AG04450 (cell line): ENCODE measurements around the gene PBX1. TPM values are rescaled to one million over a fixed set of nuclear protein-coding genes. Genes with fewer than 3 reads are reported as not detected.

Experiments
- CTCF ChIA-PET: fragments of 300-600, 350-600 bp; formaldehyde crosslinking; extraction: SDS; loops from one replicate; lab custom pipeline; 2022; ENCODE audit warnings: antibody characterized with exemption, inconsistent platforms; lab: Charles Lee
- POLR2A ChIA-PET: fragments of 350-600 bp; formaldehyde crosslinking; extraction: SDS; loops from one replicate; lab custom pipeline; 2021; ENCODE audit warnings: antibody characterized with exemption, inconsistent platforms; lab: Yijun Ruan, JAX
- DNase-seq: peaks from one replicate; pipeline ENCODE4 v3.0.0-alpha.2; 2011; ENCODE audit warnings: low read depth, low spot score
- H3K27ac ChIP-seq: one replicate; pipeline ENCODE4 v1.5.1; 2012; ENCODE audit warnings: low read depth, low read length, control low read depth
- H3K27me3 ChIP-seq: one replicate; pipeline ENCODE4 v1.6.0; 2012; ENCODE audit warnings: low read length; ENCODE audit not compliant: control insufficient read depth, insufficient read depth
- H3K4me3 ChIP-seq: 2 replicates; pipeline ENCODE4 v1.5.1; 2011; ENCODE audit warnings: mild to moderate bottlenecking, low read depth, low read length, control low read depth
- H3K9me3 ChIP-seq: 2 replicates; pipeline ENCODE4 v1.5.1; 2012; ENCODE audit warnings: low read length; ENCODE audit not compliant: control insufficient read depth, insufficient read depth
- polyA plus RNA-seq: library from polyadenylated mRNA; depleted of rRNA; stranded (reverse); fragments of >200 nt; gene quantifications from 2 replicates; pipeline ENCODE4 v1.2.3, GENCODE V29; 2011
- TF ChIP-seq, protein P1 (sequence below): IDR thresholded peaks from 2 replicates; pipeline ENCODE4 v1.5.1; 2011; ENCODE audit warnings: low read depth, low read length, control low read depth, inconsistent platforms

The PBX1 gene
- polyA plus RNA-seq, 1 experiment, result 49.9 TPM

- Histone ChIP-seq H3K27me3 (peaks cover 14% of the 10 kb centered on the region), H3K27ac (no peak overlapping the region), H3K9me3 (no peaks in the 10 kb centered on the region), H3K4me3 (no peak overlapping the region)
- POLR2A ChIA-PET, result no interaction called here
- TF ChIP-seq, protein P1, sequence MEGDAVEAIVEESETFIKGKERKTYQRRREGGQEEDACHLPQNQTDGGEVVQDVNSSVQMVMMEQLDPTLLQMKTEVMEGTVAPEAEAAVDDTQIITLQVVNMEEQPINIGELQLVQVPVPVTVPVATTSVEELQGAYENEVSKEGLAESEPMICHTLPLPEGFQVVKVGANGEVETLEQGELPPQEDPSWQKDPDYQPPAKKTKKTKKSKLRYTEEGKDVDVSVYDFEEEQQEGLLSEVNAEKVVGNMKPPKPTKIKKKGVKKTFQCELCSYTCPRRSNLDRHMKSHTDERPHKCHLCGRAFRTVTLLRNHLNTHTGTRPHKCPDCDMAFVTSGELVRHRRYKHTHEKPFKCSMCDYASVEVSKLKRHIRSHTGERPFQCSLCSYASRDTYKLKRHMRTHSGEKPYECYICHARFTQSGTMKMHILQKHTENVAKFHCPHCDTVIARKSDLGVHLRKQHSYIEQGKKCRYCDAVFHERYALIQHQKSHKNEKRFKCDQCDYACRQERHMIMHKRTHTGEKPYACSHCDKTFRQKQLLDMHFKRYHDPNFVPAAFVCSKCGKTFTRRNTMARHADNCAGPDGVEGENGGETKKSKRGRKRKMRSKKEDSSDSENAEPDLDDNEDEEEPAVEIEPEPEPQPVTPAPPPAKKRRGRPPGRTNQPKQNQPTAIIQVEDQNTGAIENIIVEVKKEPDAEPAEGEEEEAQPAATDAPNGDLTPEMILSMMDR, result no peak
- CTCF ChIA-PET, result no interaction called here
- no peak for DNase-seq
Measured at GRCh38 chr1:164515711-164516331, 43.2 kb upstream of the PBX1 start.

DNA sequence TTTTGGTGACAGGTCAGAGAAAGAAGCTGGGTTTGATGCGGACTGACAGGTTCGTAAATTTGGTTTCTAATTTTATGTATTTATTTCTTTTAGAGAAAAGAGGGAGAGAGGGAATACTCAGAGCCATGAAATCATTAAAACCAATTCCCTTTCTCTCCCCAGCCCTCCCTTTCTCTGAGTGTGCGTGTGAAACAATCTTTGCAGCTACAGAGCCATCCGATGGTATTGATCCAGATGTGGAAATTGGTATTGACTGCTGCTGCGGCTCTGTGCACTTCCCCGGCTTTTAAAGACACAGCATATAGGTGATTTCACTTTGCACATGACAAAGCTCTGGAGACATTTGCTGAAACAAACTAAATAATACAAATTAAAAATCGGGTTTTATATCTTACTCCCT lies 42.4 kb upstream of the PBX1 start:
- Histone ChIP-seq H3K27me3 (peaks cover 10% of the 10 kb centered on the region), H3K4me3 (no peak overlapping the region), H3K27ac (no peak overlapping the region), H3K9me3 (no peaks in the 10 kb centered on the region)
- TF ChIP-seq, protein P1, result no peak
- DNase-seq, result no peak
- POLR2A ChIA-PET, result no interaction called here
- CTCF ChIA-PET, result interaction anchor here (0.8 kb wide), 1 partner anchor 157 kb away, joined by 5 read pairs; no protein-coding TSS in a partner anchor

GRCh38 chr1:164518692-164519332 lies 40.2 kb upstream of the PBX1 start:
- H3K27ac ChIP-seq, result no peak overlapping the region
- H3K9me3 ChIP-seq, result no peaks in the 10 kb centered on the region
- H3K27me3 ChIP-seq, result peaks cover 10% of the 10 kb centered on the region
- no peak overlapping the region for H3K4me3 ChIP-seq
- POLR2A ChIA-PET, result no interaction called here
- CTCF ChIA-PET, result no interaction called here
- TF ChIP-seq, protein P1, result no peak
- DNase-seq, result no peak

DNA sequence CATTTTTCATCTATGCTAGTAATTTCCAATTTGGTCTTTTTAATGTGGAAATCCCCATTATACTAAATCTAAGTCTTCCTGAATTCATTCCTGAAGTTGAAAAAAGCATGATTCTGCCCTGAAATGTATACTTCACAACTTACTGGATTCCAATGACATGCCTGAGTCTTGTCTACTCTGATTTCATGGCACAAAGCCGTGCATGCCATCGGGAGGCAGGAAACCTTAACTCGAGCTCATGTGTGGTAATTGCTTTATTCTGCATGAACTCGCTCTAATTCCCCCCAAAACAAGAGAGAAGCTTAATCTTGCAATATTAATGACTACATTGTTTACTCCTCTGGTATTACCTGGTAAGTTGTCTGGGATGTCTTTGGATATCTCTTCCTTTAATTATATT lies 39.6 kb upstream of the PBX1 start:
- Histone ChIP-seq H3K9me3 (no peaks in the 10 kb centered on the region), H3K27me3 (peaks cover 10% of the 10 kb centered on the region), H3K27ac (no peak overlapping the region), H3K4me3 (no peak overlapping the region)
- TF ChIP-seq, protein P1, result no peak
- ChIA-PET POLR2A (no interaction called here), CTCF (no interaction called here)
- no peak for DNase-seq

- ChIA-PET CTCF (no interaction called here), POLR2A (no interaction called here)
- DNase-seq, result no peak
- TF ChIP-seq, protein P1, result no peak
- Histone ChIP-seq H3K9me3 (peaks cover 2% of the 10 kb centered on the region; the same call in 1 of the 2 replicates), H3K4me3 (no peak overlapping the region), H3K27ac (no peak overlapping the region), H3K27me3 (no peaks in the 10 kb centered on the region)
Measured at GRCh38 chr1:164524810-164525209, 34.2 kb upstream of the PBX1 start.
